ENCODE results near the gene CLIC4. TPM values are rescaled to one million over a fixed set of nuclear protein-coding genes. Genes with fewer than 3 reads are reported as not detected.
A peak's percentile ranks its signal among the peaks of the same experiment; 100 is the strongest.

The CLIC4 gene
- total and polyA plus RNA-seq, 9 of the 15 experiments (the other 6 are each of a cell fraction or from before 2014, with no cell fraction given) = 16.0 to 67.5 (median 38.4) TPM

DNA sequence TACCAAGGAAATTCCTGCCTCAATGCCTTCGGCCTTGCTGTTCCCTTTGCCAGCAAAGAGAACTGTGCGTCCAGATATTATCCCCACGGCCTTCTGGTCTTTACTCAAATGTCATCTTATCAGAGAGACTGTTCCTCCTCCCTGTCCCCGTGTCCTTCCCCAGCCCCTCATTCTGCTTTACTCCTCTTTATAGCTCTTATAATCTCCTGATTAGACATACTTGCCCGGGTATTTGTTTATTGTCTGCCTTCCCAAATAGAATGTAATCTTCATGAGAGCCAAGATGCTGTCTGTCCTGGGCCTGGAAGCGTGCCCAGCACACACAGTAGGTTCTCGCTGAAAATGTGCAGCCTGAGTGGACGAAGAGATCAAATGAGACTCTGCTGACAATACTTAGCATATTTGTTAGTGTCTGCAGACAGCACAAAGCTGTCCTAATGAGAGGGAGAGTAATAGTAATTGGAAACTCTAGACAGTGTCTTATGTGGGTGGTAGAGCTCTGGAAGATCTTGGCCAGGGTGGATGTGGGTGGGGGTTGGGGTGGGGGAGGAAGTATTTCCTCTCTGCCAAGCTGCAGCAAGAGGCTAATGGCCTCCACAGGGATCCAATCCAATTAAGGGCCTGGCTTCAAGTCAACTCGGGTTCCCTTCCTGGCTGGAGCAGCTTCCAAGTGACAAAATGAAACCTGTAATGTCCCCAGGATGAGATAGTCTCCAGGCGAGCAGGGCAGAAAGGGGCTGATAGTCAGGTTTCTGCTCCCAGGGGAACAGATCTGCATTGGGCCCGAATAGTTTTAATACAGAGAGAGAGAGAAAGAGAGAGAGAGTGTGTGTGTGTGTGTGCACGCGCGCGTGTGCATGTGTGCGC, 9.5 kb upstream of the CLIC4 start (continued):
- TF ChIP-seq, protein P1, sequence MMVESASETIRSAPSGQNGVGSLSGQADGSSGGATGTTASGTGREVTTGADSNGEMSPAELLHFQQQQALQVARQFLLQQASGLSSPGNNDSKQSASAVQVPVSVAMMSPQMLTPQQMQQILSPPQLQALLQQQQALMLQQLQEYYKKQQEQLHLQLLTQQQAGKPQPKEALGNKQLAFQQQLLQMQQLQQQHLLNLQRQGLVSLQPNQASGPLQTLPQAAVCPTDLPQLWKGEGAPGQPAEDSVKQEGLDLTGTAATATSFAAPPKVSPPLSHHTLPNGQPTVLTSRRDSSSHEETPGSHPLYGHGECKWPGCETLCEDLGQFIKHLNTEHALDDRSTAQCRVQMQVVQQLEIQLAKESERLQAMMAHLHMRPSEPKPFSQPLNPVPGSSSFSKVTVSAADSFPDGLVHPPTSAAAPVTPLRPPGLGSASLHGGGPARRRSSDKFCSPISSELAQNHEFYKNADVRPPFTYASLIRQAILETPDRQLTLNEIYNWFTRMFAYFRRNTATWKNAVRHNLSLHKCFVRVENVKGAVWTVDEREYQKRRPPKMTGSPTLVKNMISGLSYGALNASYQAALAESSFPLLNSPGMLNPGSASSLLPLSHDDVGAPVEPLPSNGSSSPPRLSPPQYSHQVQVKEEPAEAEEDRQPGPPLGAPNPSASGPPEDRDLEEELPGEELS (CRISPR knock-in tag; IDR thresholded peaks at IDR 0.05; ENCODE audit: borderline replicate concordance) = no peak
- TF ChIP-seq ZNF561 (CRISPR knock-in tag; conservative IDR thresholded peaks at IDR 0.05) = no peak
- TF ChIP-seq ZC3H8 (IDR thresholded peaks at IDR 0.05) = no peak
- no peak for TF ChIP-seq ARHGAP35 (IDR thresholded peaks at IDR 0.05; ENCODE audit: partially characterized antibody)
- no peak for TF ChIP-seq CBX8 (IDR thresholded peaks at IDR 0.05; ENCODE audit: borderline replicate concordance, extremely low read depth, low read depth, low read length, poor library complexity, severe bottlenecking)
- TF ChIP-seq ZNF780A (CRISPR knock-in tag; IDR thresholded peaks at IDR 0.05) = no peak
- TF ChIP-seq ADNP (tag; IDR thresholded peaks at IDR 0.05) = no peak
- no peak for TF ChIP-seq ZNF384 (IDR thresholded peaks at IDR 0.05; ENCODE audit: low read depth, low read length)
- TF ChIP-seq, protein P2, sequence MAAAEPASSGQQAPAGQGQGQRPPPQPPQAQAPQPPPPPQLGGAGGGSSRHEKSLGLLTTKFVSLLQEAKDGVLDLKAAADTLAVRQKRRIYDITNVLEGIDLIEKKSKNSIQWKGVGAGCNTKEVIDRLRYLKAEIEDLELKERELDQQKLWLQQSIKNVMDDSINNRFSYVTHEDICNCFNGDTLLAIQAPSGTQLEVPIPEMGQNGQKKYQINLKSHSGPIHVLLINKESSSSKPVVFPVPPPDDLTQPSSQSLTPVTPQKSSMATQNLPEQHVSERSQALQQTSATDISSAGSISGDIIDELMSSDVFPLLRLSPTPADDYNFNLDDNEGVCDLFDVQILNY (CRISPR knock-in tag; IDR thresholded peaks at IDR 0.05) = no peak
- TF ChIP-seq, protein P3, sequence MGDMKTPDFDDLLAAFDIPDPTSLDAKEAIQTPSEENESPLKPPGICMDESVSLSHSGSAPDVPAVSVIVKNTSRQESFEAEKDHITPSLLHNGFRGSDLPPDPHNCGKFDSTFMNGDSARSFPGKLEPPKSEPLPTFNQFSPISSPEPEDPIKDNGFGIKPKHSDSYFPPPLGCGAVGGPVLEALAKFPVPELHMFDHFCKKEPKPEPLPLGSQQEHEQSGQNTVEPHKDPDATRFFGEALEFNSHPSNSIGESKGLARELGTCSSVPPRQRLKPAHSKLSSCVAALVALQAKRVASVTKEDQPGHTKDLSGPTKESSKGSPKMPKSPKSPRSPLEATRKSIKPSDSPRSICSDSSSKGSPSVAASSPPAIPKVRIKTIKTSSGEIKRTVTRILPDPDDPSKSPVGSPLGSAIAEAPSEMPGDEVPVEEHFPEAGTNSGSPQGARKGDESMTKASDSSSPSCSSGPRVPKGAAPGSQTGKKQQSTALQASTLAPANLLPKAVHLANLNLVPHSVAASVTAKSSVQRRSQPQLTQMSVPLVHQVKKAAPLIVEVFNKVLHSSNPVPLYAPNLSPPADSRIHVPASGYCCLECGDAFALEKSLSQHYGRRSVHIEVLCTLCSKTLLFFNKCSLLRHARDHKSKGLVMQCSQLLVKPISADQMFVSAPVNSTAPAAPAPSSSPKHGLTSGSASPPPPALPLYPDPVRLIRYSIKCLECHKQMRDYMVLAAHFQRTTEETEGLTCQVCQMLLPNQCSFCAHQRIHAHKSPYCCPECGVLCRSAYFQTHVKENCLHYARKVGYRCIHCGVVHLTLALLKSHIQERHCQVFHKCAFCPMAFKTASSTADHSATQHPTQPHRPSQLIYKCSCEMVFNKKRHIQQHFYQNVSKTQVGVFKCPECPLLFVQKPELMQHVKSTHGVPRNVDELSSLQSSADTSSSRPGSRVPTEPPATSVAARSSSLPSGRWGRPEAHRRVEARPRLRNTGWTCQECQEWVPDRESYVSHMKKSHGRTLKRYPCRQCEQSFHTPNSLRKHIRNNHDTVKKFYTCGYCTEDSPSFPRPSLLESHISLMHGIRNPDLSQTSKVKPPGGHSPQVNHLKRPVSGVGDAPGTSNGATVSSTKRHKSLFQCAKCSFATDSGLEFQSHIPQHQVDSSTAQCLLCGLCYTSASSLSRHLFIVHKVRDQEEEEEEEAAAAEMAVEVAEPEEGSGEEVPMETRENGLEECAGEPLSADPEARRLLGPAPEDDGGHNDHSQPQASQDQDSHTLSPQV (IDR thresholded peaks at IDR 0.05) = peak; percentile 63
- no peak for TF ChIP-seq ZNF77 (CRISPR knock-in tag; IDR thresholded peaks at IDR 0.05)
- TF ChIP-seq CBX1 (IDR thresholded peaks at IDR 0.05; ENCODE audit: low read depth) = no peak
- TF ChIP-seq BMI1 (IDR thresholded peaks at IDR 0.05; ENCODE audit: low read length) = no peak
- TF ChIP-seq ZEB2 (IDR thresholded peaks at IDR 0.05) = no peak
- no peak for TF ChIP-seq ZNF134 (CRISPR knock-in tag; conservative IDR thresholded peaks at IDR 0.05)
- TF ChIP-seq SP1 (CRISPR knock-in tag; IDR thresholded peaks at IDR 0.05) = no peak
- no peak for TF ChIP-seq NFIX (CRISPR knock-in tag; IDR thresholded peaks at IDR 0.05; ENCODE audit: low read depth)

Measured in K562 (cell line).